ENCODE results near the gene C12orf43.

The C12orf43 gene

GRCh38 chr12:120977531-120978295, 38.6 kb downstream of the C12orf43 start:
- no peak for DNase-seq

- no peak for DNase-seq
Observed at GRCh38 chr12:120972870-120973543, 43.3 kb downstream of the C12orf43 start.

- DNase-seq: peak; percentile 61
Observed at GRCh38 chr12:120971299-120972180, 44.7 kb downstream of the C12orf43 start.

GRCh38 chr12:120970310-120970709, 46.0 kb downstream of the C12orf43 start:
- no peak for DNase-seq

- DNase-seq: no peak
Observed at GRCh38 chr12:120965534-120966091, 50.7 kb downstream of the C12orf43 start.

- DNase-seq: no peak
Observed at GRCh38 chr12:120964298-120964697, 52.0 kb downstream of the C12orf43 start.

GRCh38 chr12:120962532-120963020, 53.7 kb downstream of the C12orf43 start:
- DNase-seq: no peak

GRCh38 chr12:120961604-120962531, 54.4 kb downstream of the C12orf43 start:
- no peak for DNase-seq

GRCh38 chr12:120960657-120961056, 55.6 kb downstream of the C12orf43 start:
- no peak for DNase-seq

GRCh38 chr12:120959111-120959878, 57.0 kb downstream of the C12orf43 start:
- no peak for DNase-seq

- no peak for DNase-seq
Observed at GRCh38 chr12:120956579-120957300, 59.5 kb downstream of the C12orf43 start.

- DNase-seq: no peak
Observed at GRCh38 chr12:120955232-120955631, 61.1 kb downstream of the C12orf43 start.

- no peak for DNase-seq
Observed at GRCh38 chr12:120950807-120951206, 65.5 kb downstream of the C12orf43 start.
